GM18517 (cell line): Measurements from ENCODE around the gene LHB.

Experiments
- ATAC-seq: cut with Tn5 transposase; IDR thresholded peaks from one replicate; pipeline ENCODE4 v1.9.1; 2021; ENCODE audit warnings: mild to moderate bottlenecking, moderate library complexity; ENCODE audit not compliant: unreplicated experiment

The LHB gene

GRCh38 chr19:49014123-49014869, 2.6 kb downstream of the LHB start:
- ATAC-seq = no peak

- ATAC-seq = no peak
Observed at GRCh38 chr19:49011194-49011593, 5.7 kb downstream of the LHB start.

- no peak for ATAC-seq
Observed at GRCh38 chr19:49010453-49010852, 6.4 kb downstream of the LHB start.

GRCh38 chr19:49009828-49010227, 7.1 kb downstream of the LHB start:
- ATAC-seq = no peak

GRCh38 chr19:49006905-49007304, 10.0 kb downstream of the LHB start:
- ATAC-seq = no peak

GRCh38 chr19:49004964-49005614, 11.8 kb downstream of the LHB start:
- ATAC-seq = no peak

- no peak for ATAC-seq
Observed at GRCh38 chr19:49004133-49004532, 12.8 kb downstream of the LHB start.

- no peak for ATAC-seq
Observed at GRCh38 chr19:48999481-49000325, 17.2 kb downstream of the LHB start.

GRCh38 chr19:48997972-48998371, 18.9 kb downstream of the LHB start:
- ATAC-seq = no peak

- no peak for ATAC-seq
Observed at GRCh38 chr19:48994035-48994386, 22.9 kb downstream of the LHB start.

GRCh38 chr19:48993175-48994034, 23.5 kb downstream of the LHB start, which contains the start of the genes GYS1 and RUVBL2:
Gene GYS1 (minus strand): TSS chr19:48993309. CDS start chr19:48993112, 197 bp downstream.
Gene RUVBL2 (plus strand): TSS chr19:48993887. CDS start chr19:48993912, 25 bp downstream.
- ATAC-seq = peak; percentile 87

- ATAC-seq = no peak
Observed at GRCh38 chr19:48992581-48993174, 24.2 kb downstream of the LHB start.

- no peak for ATAC-seq
Observed at GRCh38 chr19:48991873-48992580, 24.9 kb downstream of the LHB start.

GRCh38 chr19:48991011-48991609, 25.8 kb downstream of the LHB start:
- no peak for ATAC-seq

GRCh38 chr19:48990400-48990799, 26.5 kb downstream of the LHB start:
- ATAC-seq = no peak

GRCh38 chr19:48989701-48990291, 27.1 kb downstream of the LHB start:
- no peak for ATAC-seq

- ATAC-seq = no peak
Observed at GRCh38 chr19:48988860-48989259, 28.0 kb downstream of the LHB start.

- ATAC-seq = no peak
Observed at GRCh38 chr19:48988286-48988685, 28.6 kb downstream of the LHB start.

GRCh38 chr19:48987323-48987722, 29.6 kb downstream of the LHB start:
- no peak for ATAC-seq
